Keratinocyte (primary cell): ENCODE measurements around the gene SLC16A2.

Experiments used
- EZH2 ChIP-seq: IDR thresholded peaks from one replicate; pipeline ENCODE4 v1.6.1; 2012; ENCODE audit warnings: inconsistent platforms, mild to moderate bottlenecking, low read length, moderate library complexity
- TF ChIP-seq, protein P1 (sequence below), 3 experiments: IDR thresholded peaks in 1 of 3; conservative IDR thresholded peaks in 1 of 3; optimal IDR thresholded peaks in 1 of 3; 2 replicates in 2 of 3; 3 replicates in 1 of 3; pipeline versions ENCODE3 to v1.5.1; 2011; ENCODE audit warnings: low read length in 3 of 3, mild to moderate bottlenecking in 3 of 3, moderate library complexity in 2 of 3, control low read depth in 1 of 3, inconsistent platforms in 1 of 3; ENCODE audit not compliant: insufficient read depth in 2 of 3; ENCODE audit errors: extremely low read depth in 1 of 3

DNA sequence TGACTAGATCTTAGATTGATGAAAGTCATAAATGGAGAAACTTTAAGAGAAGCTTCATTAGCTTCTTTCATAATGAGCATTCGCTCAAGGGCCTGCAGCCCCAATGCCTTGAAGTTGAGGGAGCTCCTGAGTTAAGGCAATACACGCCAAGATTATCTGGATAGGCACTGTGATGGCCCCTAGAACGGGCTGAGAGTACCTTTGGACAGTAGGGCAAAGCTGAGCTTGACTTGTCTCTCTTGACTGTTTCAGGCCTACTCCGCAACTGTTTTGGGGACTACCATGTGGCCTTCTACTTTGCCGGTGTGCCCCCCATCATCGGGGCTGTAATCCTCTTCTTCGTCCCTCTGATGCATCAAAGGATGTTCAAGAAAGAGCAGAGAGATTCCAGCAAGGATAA lies 109.8 kb downstream of the SLC16A2 start:
- TF ChIP-seq, protein P1, sequence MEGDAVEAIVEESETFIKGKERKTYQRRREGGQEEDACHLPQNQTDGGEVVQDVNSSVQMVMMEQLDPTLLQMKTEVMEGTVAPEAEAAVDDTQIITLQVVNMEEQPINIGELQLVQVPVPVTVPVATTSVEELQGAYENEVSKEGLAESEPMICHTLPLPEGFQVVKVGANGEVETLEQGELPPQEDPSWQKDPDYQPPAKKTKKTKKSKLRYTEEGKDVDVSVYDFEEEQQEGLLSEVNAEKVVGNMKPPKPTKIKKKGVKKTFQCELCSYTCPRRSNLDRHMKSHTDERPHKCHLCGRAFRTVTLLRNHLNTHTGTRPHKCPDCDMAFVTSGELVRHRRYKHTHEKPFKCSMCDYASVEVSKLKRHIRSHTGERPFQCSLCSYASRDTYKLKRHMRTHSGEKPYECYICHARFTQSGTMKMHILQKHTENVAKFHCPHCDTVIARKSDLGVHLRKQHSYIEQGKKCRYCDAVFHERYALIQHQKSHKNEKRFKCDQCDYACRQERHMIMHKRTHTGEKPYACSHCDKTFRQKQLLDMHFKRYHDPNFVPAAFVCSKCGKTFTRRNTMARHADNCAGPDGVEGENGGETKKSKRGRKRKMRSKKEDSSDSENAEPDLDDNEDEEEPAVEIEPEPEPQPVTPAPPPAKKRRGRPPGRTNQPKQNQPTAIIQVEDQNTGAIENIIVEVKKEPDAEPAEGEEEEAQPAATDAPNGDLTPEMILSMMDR (optimal IDR thresholded peaks at IDR 0.05 in 1 of 3, IDR thresholded peaks at IDR 0.05 in 1 of 3, conservative IDR thresholded peaks at IDR 0.05 in 1 of 3; ENCODE audit: extremely low read depth in 1 of 3, insufficient read depth in 2 of 3, low read length in 3 of 3), result no peak
- no peak for TF ChIP-seq EZH2
